Measurements from ENCODE around the gene KIF5A. TPM values are rescaled to one million over a fixed set of nuclear protein-coding genes. Genes with fewer than 3 reads are reported as not detected.

The KIF5A gene
- polyA plus RNA-seq, 1 of the 3 experiments (the other 2 are of a cell fraction), result 6.2 TPM

- POLR2A ChIA-PET, result interaction anchor here (0.9 to 1.0 kb wide), 2 partner anchors 21 to 42 kb away, joined by 3 to 5 read pairs; no protein-coding TSS in a partner anchor
- no peaks in the 10 kb centered on the region for H3K27me3 ChIP-seq (ENCODE audit: insufficient read depth)
Measured at GRCh38 chr12:57624441-57625220, 74.8 kb downstream of the KIF5A start.

GRCh38 chr12:57625261-57626032, 75.6 kb downstream of the KIF5A start:
- Histone ChIP-seq H2AFZ (ENCODE audit: low read depth) (no peak overlapping the region), H3F3A (replicated peaks; ENCODE audit: insufficient read depth) (no peaks in the 10 kb centered on the region), H3K27me3 (ENCODE audit: insufficient read depth) (no peaks in the 10 kb centered on the region), H3K4me1 (ENCODE audit: control insufficient read depth in 1 of 2, insufficient read depth in 2 of 2, low read depth in 1 of 2, low read length in 1 of 2) (peaks cover 0 to 7% of the 10 kb centered on the region in 2 experiments; a peak in 1 of 4 replicates), H4K20me1 (ENCODE audit: insufficient read depth) (no peaks in the 10 kb centered on the region), H3K9ac (no peak overlapping the region), H3K9me2 (no peaks in the 10 kb centered on the region), H3K36me3 (replicated peaks in 1 of 2; ENCODE audit: control insufficient read depth in 1 of 2, insufficient read depth in 2 of 2, low read length in 1 of 2) (peaks cover 0 to 2% of the 10 kb centered on the region in 2 experiments), H3K4me2 (no peak overlapping the region), H3K9me3 (no peaks in the 10 kb centered on the region), H3K27ac (ENCODE audit: low read depth in 2 of 2, low read length in 1 of 2) (no peak overlapping the region), H3K79me2 (ENCODE audit: insufficient read depth) (no peaks in the 10 kb centered on the region), H3K4me3 (ENCODE audit: low read depth in 2 of 2, low read length in 1 of 2) (no peak overlapping the region)
- no peak for TF ChIP-seq RCOR1 (IDR thresholded peaks at IDR 0.05; ENCODE audit: low read length)
- no peak for TF ChIP-seq MXI1 (IDR thresholded peaks at IDR 0.05; ENCODE audit: low read depth, low read length)
- no peak for TF ChIP-seq GATA2 (CRISPR knock-in tag; IDR thresholded peaks at IDR 0.05)
- TF ChIP-seq MEF2A (IDR thresholded peaks at IDR 0.05; ENCODE audit: borderline replicate concordance, low read depth), result no peak
- TF ChIP-seq FOXJ3 (CRISPR knock-in tag; IDR thresholded peaks at IDR 0.05), result no peak
- no peak for TF ChIP-seq TCF12 (IDR thresholded peaks at IDR 0.05)
- TF ChIP-seq ELF1 (IDR thresholded peaks at IDR 0.05), result no peak
- TF ChIP-seq YY1 (IDR thresholded peaks at IDR 0.05; ENCODE audit: low read depth), result no peak
- TF ChIP-seq RXRA (IDR thresholded peaks at IDR 0.05; ENCODE audit: borderline replicate concordance, low read depth), result no peak
- no peak for TF ChIP-seq FOXM1 (IDR thresholded peaks at IDR 0.05; ENCODE audit: low read depth)
- ChIA-PET CTCF (interaction anchor here (0.7 to 11.0 kb wide), 7 partner anchors 7 to 112 kb away, joined by 3 to 298 read pairs (median 5); partner anchors contain the start of genes ARHGEF25 and B4GALNT1), POLR2A (no interaction called here)
- DNase-seq, result no peak
- 93% methylated on average over 10 of the region's 12 CpGs for WGBS (ENCODE audit: low lambda C conversion rate)

More at GRCh38 chr12:57624441-57625220, 74.8 kb downstream of the KIF5A start:
- 75% methylated on average over 8 of the region's 8 CpGs for WGBS (ENCODE audit: low lambda C conversion rate)
- peaks cover 0 to 2% of the 10 kb centered on the region in 2 experiments for H3K36me3 ChIP-seq (replicated peaks in 1 of 2; ENCODE audit: control insufficient read depth in 1 of 2, insufficient read depth in 2 of 2, low read length in 1 of 2)
- H3K4me2 ChIP-seq, result no peak overlapping the region
- no peak overlapping the region for H3K4me3 ChIP-seq (ENCODE audit: low read depth in 2 of 2, low read length in 1 of 2)
- peaks cover 0 to 7% of the 10 kb centered on the region in 2 experiments; a peak in 1 of 4 replicates for H3K4me1 ChIP-seq (ENCODE audit: control insufficient read depth in 1 of 2, insufficient read depth in 2 of 2, low read depth in 1 of 2, low read length in 1 of 2)
- H3F3A ChIP-seq (replicated peaks; ENCODE audit: insufficient read depth), result no peaks in the 10 kb centered on the region
- H3K79me2 ChIP-seq (ENCODE audit: insufficient read depth), result no peaks in the 10 kb centered on the region
- no peaks in the 10 kb centered on the region for H4K20me1 ChIP-seq (ENCODE audit: insufficient read depth)
- no peak for TF ChIP-seq FOXJ3 (CRISPR knock-in tag; IDR thresholded peaks at IDR 0.05)
- no peak for TF ChIP-seq EP300 (IDR thresholded peaks at IDR 0.05; ENCODE audit: borderline replicate concordance in 1 of 2, low read depth in 1 of 2, low read length in 1 of 2)
- TF ChIP-seq USF2 (IDR thresholded peaks at IDR 0.05; ENCODE audit: borderline replicate concordance, low read depth, low read length), result no peak
- TF ChIP-seq JUND (IDR thresholded peaks at IDR 0.05), result no peak
- no peak for TF ChIP-seq RAD21 (IDR thresholded peaks at IDR 0.05; ENCODE audit: low read length)
- no peaks in the 10 kb centered on the region for H3K9me3 ChIP-seq
- no peak overlapping the region for H3K27ac ChIP-seq (ENCODE audit: low read depth in 2 of 2, low read length in 1 of 2)
- H2AFZ ChIP-seq (ENCODE audit: low read depth), result no peak overlapping the region
- CTCF ChIA-PET, result interaction anchor here (0.7 to 11.0 kb wide), 8 partner anchors 8 to 113 kb away, joined by 3 to 298 read pairs (median 5); partner anchors contain the start of genes ARHGEF25 and B4GALNT1
- no peak for DNase-seq
- H3K9ac ChIP-seq, result no peak overlapping the region
- H3K9me2 ChIP-seq, result no peaks in the 10 kb centered on the region
